Forelimb muscle (tissue), 1 donor: ENCODE data around the gene MIA3. TPM values are rescaled to one million over a fixed set of nuclear protein-coding genes. Genes with fewer than 3 reads are reported as not detected.

Experiments
- polyA plus RNA-seq: library from polyadenylated mRNA; unstranded; fragments of 120-200 nt; gene quantifications from one replicate; pipeline ENCODE4 v1.2.1, GENCODE V29; 2013; ENCODE audit not compliant: insufficient read length

Gene MIA3
- polyA plus RNA-seq, 1 donor = 59.9 TPM

Other genes starting within 250 kb of the MIA3 start
- gene HHIPL2, start 70.0 kb upstream of the MIA3 start, polyA plus RNA-seq = 0.09 TPM
- gene TAF1A, start 28.2 kb upstream of the MIA3 start, polyA plus RNA-seq = 8.3 TPM
- gene AIDA, start 94.4 kb downstream of the MIA3 start, polyA plus RNA-seq = 51.3 TPM
- gene BROX, start 94.5 kb downstream of the MIA3 start, polyA plus RNA-seq = 21.4 TPM
- gene FAM177B, start 119.1 kb downstream of the MIA3 start, polyA plus RNA-seq = 0.25 TPM
- gene DISP1, start 196.9 kb downstream of the MIA3 start, polyA plus RNA-seq = 7.1 TPM